T-helper 1 cell treated with Interleukin-12 subunit alpha and Interleukin-12 subunit beta and Interleukin-4 antibody, amounts not matched to agents 30 μg/mL and 1 μg/mL, for 36 hours (primary cell): ENCODE data around the gene TRIM51G.
"Not testable (repeated sequence)": the region's sequence is repeated elsewhere in the genome, so short reads cannot be mapped to it uniquely, and the experiment has no call there.

Source experiments
- H3K27ac Mint-ChIP-seq: one replicate; pipeline ENCODE4 v1.8.0; 2021; ENCODE audit warnings: mild to moderate bottlenecking, mixed read lengths
- H3K27me3 Mint-ChIP-seq: one replicate; pipeline ENCODE4 v1.8.0; 2021; ENCODE audit warnings: low read depth, mixed read lengths
- H3K36me3 Mint-ChIP-seq: one replicate; pipeline ENCODE4 v1.8.0; 2021; ENCODE audit warnings: low read depth, mixed read lengths
- H3K4me1 Mint-ChIP-seq: one replicate; pipeline ENCODE4 v1.8.0; 2021; ENCODE audit warnings: low read depth, mixed read lengths
- H3K4me3 Mint-ChIP-seq: one replicate; pipeline ENCODE4 v1.8.0; 2021; ENCODE audit warnings: mild to moderate bottlenecking, moderate library complexity, mixed read lengths
- H3K9me3 Mint-ChIP-seq: one replicate; pipeline ENCODE4 v1.8.0; 2021; ENCODE audit warnings: mixed read lengths

TRIM51G gene, protein sequence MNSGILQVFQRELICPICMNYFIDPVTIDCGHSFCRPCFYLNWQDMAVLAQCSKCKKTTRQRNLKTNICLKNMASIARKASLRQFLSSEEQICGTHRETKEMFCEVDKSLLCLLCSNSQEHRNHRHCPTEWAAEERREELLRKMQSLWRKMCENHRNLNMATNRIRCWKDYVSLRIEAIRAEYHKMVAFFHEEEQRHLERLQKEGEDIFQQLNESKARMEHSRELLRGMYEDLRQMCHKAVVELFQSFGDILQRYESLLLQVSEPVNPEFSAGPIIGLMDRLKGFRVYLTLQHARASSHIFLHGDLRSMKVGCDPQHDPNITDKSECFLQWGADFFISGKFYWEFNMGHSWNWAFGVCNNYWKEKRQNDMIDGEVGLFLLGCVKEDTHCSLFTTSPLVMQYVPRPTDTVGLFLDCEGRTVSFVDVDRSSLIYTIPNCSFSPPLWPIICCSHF

DNA sequence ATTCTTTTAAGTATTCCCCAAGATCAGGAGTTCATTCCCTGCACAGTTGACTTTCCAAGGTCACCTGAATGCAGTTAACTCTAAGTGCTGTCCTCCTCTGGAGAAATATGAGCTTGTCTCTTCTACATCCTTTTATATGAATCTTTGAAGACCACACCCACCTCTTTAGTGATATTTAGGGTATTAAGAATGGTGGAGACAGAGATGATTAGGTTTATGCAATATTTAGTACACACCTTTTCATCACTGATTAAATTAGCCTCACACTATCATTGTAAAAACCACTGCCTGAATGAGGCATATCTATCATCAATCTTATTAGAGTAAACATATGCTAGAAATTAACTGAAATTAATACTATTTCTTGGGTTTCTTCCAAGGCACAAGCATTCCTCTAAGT, at the start of gene TRIM51G:
TSS of gene TRIM51G (minus strand) at position 101 of the 400 bp plus-strand sequence. CDS start 2,190 bp downstream, outside the sequence.
- not testable (repeated sequence) for H3K4me1 Mint-ChIP-seq, H3K27me3 Mint-ChIP-seq, H3K36me3 Mint-ChIP-seq, H3K9me3 Mint-ChIP-seq, H3K4me3 Mint-ChIP-seq, H3K27ac Mint-ChIP-seq

- H3K9me3 Mint-ChIP-seq, H3K27ac Mint-ChIP-seq, H3K36me3 Mint-ChIP-seq, H3K27me3 Mint-ChIP-seq, H3K4me3 Mint-ChIP-seq, H3K4me1 Mint-ChIP-seq: not testable (repeated sequence)
Observed at GRCh38 chr11:49028523-49028922, 44.8 kb upstream of the TRIM51G start, which contains the start of gene TRIM49B. Gene TRIM49B (plus strand): TSS chr11:49028823. CDS start chr11:49031600, 2,777 bp downstream.

GRCh38 chr11:48968592-48968991, 15.1 kb downstream of the TRIM51G start:
- not testable (repeated sequence) for H3K4me3 Mint-ChIP-seq, H3K27ac Mint-ChIP-seq, H3K27me3 Mint-ChIP-seq, H3K36me3 Mint-ChIP-seq, H3K4me1 Mint-ChIP-seq
- peaks cover 12% of the 10 kb centered on the region for H3K9me3 Mint-ChIP-seq

DNA sequence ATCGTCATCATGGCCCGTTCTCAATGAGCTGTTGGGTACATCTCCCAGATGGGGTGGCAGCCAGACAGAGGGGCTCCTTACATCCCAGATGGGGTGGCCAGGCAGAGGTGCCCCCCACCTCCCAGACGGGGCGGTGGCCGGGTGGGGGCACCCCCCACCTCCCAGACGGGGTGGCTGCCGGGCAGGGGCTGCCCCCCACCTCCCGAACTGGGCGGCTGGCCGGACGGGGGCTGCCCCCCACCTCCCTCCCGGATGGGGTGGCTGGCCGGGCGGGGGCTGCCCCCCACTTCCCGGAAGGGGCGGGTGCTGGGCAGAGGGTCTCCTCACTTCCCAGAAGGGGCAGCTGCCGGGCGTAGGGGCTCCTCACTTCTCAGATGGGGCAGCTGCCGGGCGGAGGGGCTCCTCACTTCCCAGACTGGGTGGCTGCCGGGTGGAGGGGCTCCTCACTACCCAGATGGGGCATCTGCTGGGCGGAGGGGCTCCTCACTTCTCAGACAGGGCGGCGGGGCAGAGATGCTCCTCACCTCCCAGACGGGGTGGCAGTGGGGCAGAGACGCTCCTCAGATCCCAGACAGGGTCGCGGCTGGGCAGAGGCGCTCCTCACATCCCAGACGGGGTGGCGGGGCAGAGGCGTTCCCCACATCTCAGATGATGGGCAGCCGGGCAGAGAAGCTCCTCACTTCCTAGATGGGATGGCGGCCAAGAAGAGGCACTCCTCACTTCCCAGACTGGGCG, 28.2 kb downstream of the TRIM51G start:
- H3K4me1 Mint-ChIP-seq, H3K4me3 Mint-ChIP-seq, H3K9me3 Mint-ChIP-seq, H3K27me3 Mint-ChIP-seq, H3K27ac Mint-ChIP-seq, H3K36me3 Mint-ChIP-seq: not testable (repeated sequence)

DNA sequence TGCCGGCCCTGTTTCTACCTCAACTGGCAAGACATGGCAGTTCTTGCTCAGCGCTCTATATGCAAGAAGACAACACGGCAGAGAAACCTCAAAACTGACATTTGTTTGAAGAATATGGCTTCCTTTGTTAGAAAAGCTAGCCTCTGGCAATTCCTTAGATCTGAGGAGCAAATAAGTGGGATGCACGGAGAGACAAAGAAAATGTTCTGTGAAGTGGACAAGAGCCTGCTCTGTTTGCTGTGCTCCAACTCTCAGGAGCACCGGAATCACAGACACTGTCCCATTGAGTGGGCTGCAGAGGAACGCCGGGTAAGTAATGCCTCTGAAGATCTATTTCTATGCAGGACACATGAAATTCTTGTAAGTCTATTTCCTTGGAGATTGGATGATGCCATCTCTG, 37.9 kb downstream of the TRIM51G start:
- H3K4me1 Mint-ChIP-seq, H3K27ac Mint-ChIP-seq, H3K4me3 Mint-ChIP-seq, H3K36me3 Mint-ChIP-seq, H3K27me3 Mint-ChIP-seq, H3K9me3 Mint-ChIP-seq: not testable (repeated sequence)
